ENCODE results near the gene LRRK1.

The LRRK1 gene

GRCh38 chr15:101085311-101085700, 166.1 kb downstream of the LRRK1 start:
- Histone ChIP-seq H3K27ac (ENCODE audit: low read length) (no peak overlapping the region), H2AFZ (ENCODE audit: low read depth, low read length) (no peak overlapping the region), H3K9me3 (ENCODE audit: insufficient read depth, low read length, severe bottlenecking) (no peaks in the 10 kb centered on the region), H3K79me2 (ENCODE audit: insufficient read depth, low read length) (no peaks in the 10 kb centered on the region), H3K4me1 (ENCODE audit: insufficient read depth, low read length) (peaks cover 11% of the 10 kb centered on the region), H3K4me2 (ENCODE audit: insufficient read depth, low read length) (no peak overlapping the region), H3K27me3 (ENCODE audit: insufficient read depth, low read length, poor library complexity) (no peaks in the 10 kb centered on the region), H4K20me1 (ENCODE audit: insufficient read depth, low read length) (no peaks in the 10 kb centered on the region), H3K36me3 (ENCODE audit: insufficient read depth, low read length) (no peaks in the 10 kb centered on the region), H3K9ac (ENCODE audit: low read depth, low read length) (no peak overlapping the region), H3K4me3 (ENCODE audit: low read depth in 1 of 2, low read length in 2 of 2) (no peak overlapping the region)
- ATAC-seq (ENCODE audit: insufficient read depth, low read depth), result no peak
- no peak for DNase-seq
- TF ChIP-seq CTCF (IDR thresholded peaks at IDR 0.05; ENCODE audit: borderline replicate concordance, extremely low read depth, low read length, poor library complexity, severe bottlenecking), result no peak
- TF ChIP-seq EZH2 (IDR thresholded peaks at IDR 0.05; ENCODE audit: borderline replicate concordance, low read depth, low read length, severe bottlenecking), result no peak

- H3K9me3 ChIP-seq (ENCODE audit: insufficient read depth, low read length, severe bottlenecking), result no peaks in the 10 kb centered on the region
- H3K4me1 ChIP-seq (ENCODE audit: insufficient read depth, low read length), result peaks cover 11% of the 10 kb centered on the region
- no peak overlapping the region for H3K4me2 ChIP-seq (ENCODE audit: insufficient read depth, low read length)
- ATAC-seq (ENCODE audit: insufficient read depth, low read depth), result no peak
- no peak for TF ChIP-seq EZH2 (IDR thresholded peaks at IDR 0.05; ENCODE audit: borderline replicate concordance, low read depth, low read length, severe bottlenecking)
- no peaks in the 10 kb centered on the region for H3K79me2 ChIP-seq (ENCODE audit: insufficient read depth, low read length)
- no peak overlapping the region for H3K9ac ChIP-seq (ENCODE audit: low read depth, low read length)
- DNase-seq, result no peak
- no peak overlapping the region for H3K27ac ChIP-seq (ENCODE audit: low read length)
- H2AFZ ChIP-seq (ENCODE audit: low read depth, low read length), result no peak overlapping the region
- no peaks in the 10 kb centered on the region for H3K36me3 ChIP-seq (ENCODE audit: insufficient read depth, low read length)
- no peaks in the 10 kb centered on the region for H3K27me3 ChIP-seq (ENCODE audit: insufficient read depth, low read length, poor library complexity)
- H4K20me1 ChIP-seq (ENCODE audit: insufficient read depth, low read length), result no peaks in the 10 kb centered on the region
- no peak overlapping the region for H3K4me3 ChIP-seq (ENCODE audit: low read depth in 1 of 2, low read length in 2 of 2)
These were observed 167.4 kb downstream of the LRRK1 start for GRCh38 chr15:101086394-101087171.

- Histone ChIP-seq H3K4me1 (ENCODE audit: insufficient read depth, low read length) (peaks cover 11% of the 10 kb centered on the region), H3K36me3 (ENCODE audit: insufficient read depth, low read length) (no peaks in the 10 kb centered on the region), H3K27ac (ENCODE audit: low read length) (no peak overlapping the region), H3K79me2 (ENCODE audit: insufficient read depth, low read length) (no peaks in the 10 kb centered on the region), H3K27me3 (ENCODE audit: insufficient read depth, low read length, poor library complexity) (no peaks in the 10 kb centered on the region), H3K4me2 (ENCODE audit: insufficient read depth, low read length) (no peak overlapping the region), H3K9me3 (ENCODE audit: insufficient read depth, low read length, severe bottlenecking) (no peaks in the 10 kb centered on the region), H3K4me3 (ENCODE audit: low read depth in 1 of 2, low read length in 2 of 2) (no peak overlapping the region), H4K20me1 (ENCODE audit: insufficient read depth, low read length) (no peaks in the 10 kb centered on the region), H3K9ac (ENCODE audit: low read depth, low read length) (no peak overlapping the region), H2AFZ (ENCODE audit: low read depth, low read length) (no peak overlapping the region)
- no peak for ATAC-seq (ENCODE audit: insufficient read depth, low read depth)
- no peak for DNase-seq
- TF ChIP-seq EZH2 (IDR thresholded peaks at IDR 0.05; ENCODE audit: borderline replicate concordance, low read depth, low read length, severe bottlenecking), result no peak
- TF ChIP-seq CTCF (IDR thresholded peaks at IDR 0.05; ENCODE audit: borderline replicate concordance, extremely low read depth, low read length, poor library complexity, severe bottlenecking), result no peak
These were observed 168.1 kb downstream of the LRRK1 start for GRCh38 chr15:101087172-101087769.

- H4K20me1 ChIP-seq (ENCODE audit: insufficient read depth, low read length), result no peaks in the 10 kb centered on the region
- DNase-seq (no peak), ATAC-seq (ENCODE audit: insufficient read depth, low read depth) (no peak)
- H3K9ac ChIP-seq (ENCODE audit: low read depth, low read length), result no peak overlapping the region
- peaks cover 11% of the 10 kb centered on the region for H3K4me1 ChIP-seq (ENCODE audit: insufficient read depth, low read length)
- no peaks in the 10 kb centered on the region for H3K79me2 ChIP-seq (ENCODE audit: insufficient read depth, low read length)
- H3K27ac ChIP-seq (ENCODE audit: low read length), result no peak overlapping the region; the same call in 1 of the 2 replicates
- no peak overlapping the region for H3K4me3 ChIP-seq (ENCODE audit: low read depth in 1 of 2, low read length in 2 of 2)
- no peak overlapping the region for H3K4me2 ChIP-seq (ENCODE audit: insufficient read depth, low read length)
- no peak for TF ChIP-seq CTCF (IDR thresholded peaks at IDR 0.05; ENCODE audit: borderline replicate concordance, extremely low read depth, low read length, poor library complexity, severe bottlenecking)
- TF ChIP-seq EZH2 (IDR thresholded peaks at IDR 0.05; ENCODE audit: borderline replicate concordance, low read depth, low read length, severe bottlenecking), result no peak
- H2AFZ ChIP-seq (ENCODE audit: low read depth, low read length), result no peak overlapping the region
- H3K36me3 ChIP-seq (ENCODE audit: insufficient read depth, low read length), result no peaks in the 10 kb centered on the region
- no peaks in the 10 kb centered on the region for H3K27me3 ChIP-seq (ENCODE audit: insufficient read depth, low read length, poor library complexity)
- no peaks in the 10 kb centered on the region for H3K9me3 ChIP-seq (ENCODE audit: insufficient read depth, low read length, severe bottlenecking)
These were observed 169.1 kb downstream of the LRRK1 start for GRCh38 chr15:101088271-101088670.
